DOHH2 (cell line): Measurements from ENCODE around the gene TTC33.

Experiments used
- CTCF ChIP-seq: fragments of 200-600 bp; sonication (generic); IDR thresholded peaks from one replicate; pipeline ENCODE4 v1.5.1; 2014; ENCODE audit warnings: antibody characterized with exemption, mild to moderate bottlenecking, low read depth, low read length; ENCODE audit not compliant: poor library complexity, severe bottlenecking
- EZH2phosphoT487 ChIP-seq: fragments of 200-600 bp; sonication (generic); IDR thresholded peaks from 2 replicates; pipeline ENCODE4 v1.6.1; 2017; ENCODE audit warnings: borderline replicate concordance, mild to moderate bottlenecking, antibody characterized with exemption, low read length, moderate library complexity, mixed read lengths

GRCh38 chr5:40799258-40799657 is 43.5 kb upstream of the TTC33 start:
- no peak for TF ChIP-seq CTCF
- TF ChIP-seq EZH2phosphoT487: no peak
